Upper lobe of left lung (tissue), 6 donors: ENCODE measurements around the gene DOCK6. TPM values are rescaled to one million over a fixed set of nuclear protein-coding genes. Genes with fewer than 3 reads are reported as not detected.
"Not testable (repeated sequence)": the region's sequence is repeated elsewhere in the genome, so short reads cannot be mapped to it uniquely, and the experiment has no call there.

Source experiments
- ATAC-seq, 2 donors: fragments of 200-7000 bp; cut with Tn5 transposase; one replicate each; pipeline ENCODE4 v1.9.1; 2022; ENCODE audit warnings: mild to moderate bottlenecking in 2 of 2, moderate library complexity in 2 of 2; ENCODE audit not compliant: low FRiP score in 2 of 2
- DNase-seq, 2 donors: peaks; one replicate each; pipeline ENCODE4 v3.0.0-alpha.2; 2019 to 2020
- H3K27ac ChIP-seq, 4 donors: fragments of 200-600 bp; sonication (generic); one replicate each; pipeline ENCODE4 v1.5.1; 2016 to 2019
- H3K27me3 ChIP-seq, 4 donors: fragments of 200-600 bp; sonication (generic); one replicate each; pipeline ENCODE4 v1.5.1; 2017 to 2019
- H3K36me3 ChIP-seq, 4 donors: fragments of 200-600 bp; sonication (generic); one replicate each; pipeline ENCODE4 v1.5.1; 2016 to 2019
- H3K4me1 ChIP-seq, 4 donors: fragments of 200-600 bp; sonication (generic); one replicate each; pipeline ENCODE4 v1.5.1; 2018 to 2019
- H3K4me3 ChIP-seq, 4 donors: fragments of 200-600 bp; sonication (generic); one replicate each; pipeline ENCODE4 v1.5.1; 2017 to 2019; ENCODE audit warnings: mild to moderate bottlenecking in 2 of 4, moderate library complexity in 1 of 4
- H3K9me3 ChIP-seq, 4 donors: fragments of 200-600 bp; sonication (generic); one replicate each; pipeline ENCODE4 v1.5.1; 2018 to 2019
- CTCF ChIP-seq, 6 experiments: fragments of 450-650 bp in 4 of 6; fragments of 200-600 bp in 2 of 6; sonication (generic) in 2 of 6; IDR thresholded peaks; one replicate each; pipeline ENCODE4 v1.5.1; 2016 to 2019; ENCODE audit warnings: antibody characterized with exemption in 6 of 6
- EP300 ChIP-seq, 4 donors: sonication (generic); formaldehyde crosslinking; IDR thresholded peaks; one replicate each; pipeline ENCODE4 v1.5.1; 2017; ENCODE audit warnings: antibody characterized with exemption in 4 of 4, control low read depth in 2 of 4
- POLR2A ChIP-seq, 4 donors: fragments of 450-650 bp; IDR thresholded peaks; one replicate each; pipeline ENCODE4 v1.5.1; 2016 to 2017; ENCODE audit warnings: antibody characterized with exemption in 4 of 4, mild to moderate bottlenecking in 2 of 4
- POLR2AphosphoS5 ChIP-seq, 2 donors: sonication (generic); formaldehyde crosslinking; IDR thresholded peaks; one replicate each; pipeline ENCODE4 v1.5.1; 2017; ENCODE audit warnings: antibody characterized with exemption in 2 of 2
- WGBS, 2 donors: methylation state at CpG; one replicate each; pipeline ENCODE4 v1.1.5; 2017 to 2018; 5-methylcytosine and 5-hydroxymethylcytosine counted together
- total RNA-seq, 6 donors: library from RNA; depleted of rRNA in 4 of 6; stranded (reverse); fragments of >200 nt in 4 of 6; gene quantifications; one replicate each; pipeline versions ENCODE4 v1.1.0 to v1.2.1, GENCODE V29; 2016 to 2021
- donor health status: DM: no; HTN: no; CAD: no; lungs with moderate emphysema.
- donor health status: DM: no; HTN: yes; CAD: no; lungs with severe emphysema.

The DOCK6 gene
- total RNA-seq, 6 donors from 2014 or later, result 34.5 to 203 (median 116) TPM

GRCh38 chr19:11164879-11165406 is 97.4 kb downstream of the DOCK6 start:
- Histone ChIP-seq H3K27me3 (no peaks in the 10 kb centered on the region), H3K9me3 (peaks cover 0 to 9% (median 0%) of the 10 kb centered on the region in 4 donors), H3K36me3 (peaks cover 0 to 57% (median 30%) of the 10 kb centered on the region in 4 donors), H3K4me3 (no peak overlapping the region), H3K27ac (peak overlapping the region; percentile 55 to 82 (median 62)), H3K4me1 (peaks cover 0 to 16% (median 3%) of the 10 kb centered on the region in 4 donors)
- no peak for TF ChIP-seq CTCF (IDR thresholded peaks at IDR 0.05)
- peak in 1 of 2 donors; percentile 48 for TF ChIP-seq POLR2AphosphoS5 (IDR thresholded peaks at IDR 0.05)
- ATAC-seq (peak; percentile 35 to 85), DNase-seq (peak in 1 of 2 donors; percentile 24)
- WGBS, 2 donors, result 75 to 77% methylated on average over 17 of the region's 17 CpGs

GRCh38 chr19:11164296-11164695 is 98.0 kb downstream of the DOCK6 start:
- ATAC-seq (no peak), DNase-seq (no peak)
- no peaks in the 10 kb centered on the region for H3K27me3 ChIP-seq
- no peak for TF ChIP-seq POLR2A (IDR thresholded peaks at IDR 0.05)
- TF ChIP-seq EP300 (IDR thresholded peaks at IDR 0.05), result no peak
- no peak for TF ChIP-seq CTCF (IDR thresholded peaks at IDR 0.05)
- TF ChIP-seq POLR2AphosphoS5 (IDR thresholded peaks at IDR 0.05), result no peak
- H3K27ac ChIP-seq, result peak overlapping the region; percentile 55 to 63 (median 59)
- no peak overlapping the region for H3K4me3 ChIP-seq
- WGBS, 2 donors, result 77 to 81% methylated on average over 11 of the region's 11 CpGs
- peaks cover 0 to 50% (median 23%) of the 10 kb centered on the region in 4 donors for H3K36me3 ChIP-seq
- peaks cover 4 to 21% (median 8%) of the 10 kb centered on the region in 4 donors for H3K4me1 ChIP-seq
- peaks cover 0 to 9% (median 0%) of the 10 kb centered on the region in 4 donors for H3K9me3 ChIP-seq

GRCh38 chr19:11160440-11160768 is 101.9 kb downstream of the DOCK6 start:
- not testable (repeated sequence) for ATAC-seq, H3K27me3 ChIP-seq, H3K9me3 ChIP-seq, H3K4me3 ChIP-seq, DNase-seq
- peaks cover 0 to 13% (median 0%) of the 10 kb centered on the region in 4 donors for H3K36me3 ChIP-seq
- peak overlapping the region in 2 of 4 donors; percentile 59 to 76 for H3K27ac ChIP-seq
- peaks cover 24 to 33% (median 32%) of the 10 kb centered on the region in 4 donors for H3K4me1 ChIP-seq
- WGBS, 2 donors, result 93 to 94% methylated on average over 2 of the region's 2 CpGs

- DNase-seq, result no peak
- 41 to 48% methylated on average over 14 to 16 of the region's 16 CpGs for WGBS, 2 donors
- Histone ChIP-seq H3K9me3 (peaks cover 0 to 9% (median 0%) of the 10 kb centered on the region in 4 donors), H3K27me3 (no peaks in the 10 kb centered on the region), H3K36me3 (peaks cover 0 to 9% (median 0%) of the 10 kb centered on the region in 4 donors), H3K4me1 (peaks cover 29 to 37% (median 36%) of the 10 kb centered on the region in 4 donors), H3K4me3 (no peak overlapping the region), H3K27ac (peak overlapping the region; percentile 28 to 76 (median 52))
- TF ChIP-seq POLR2AphosphoS5 (IDR thresholded peaks at IDR 0.05), result peak in 1 of 2 donors; percentile 16
- TF ChIP-seq CTCF (IDR thresholded peaks at IDR 0.05), result peak in 1 of 6 experiments; percentile 9
- no peak for TF ChIP-seq EP300 (IDR thresholded peaks at IDR 0.05)
- no peak for ATAC-seq
Measured at GRCh38 chr19:11159598-11160439, 102.5 kb downstream of the DOCK6 start.

- peak; percentile 45 to 48 for TF ChIP-seq POLR2AphosphoS5 (IDR thresholded peaks at IDR 0.05)
- no peak for TF ChIP-seq CTCF (IDR thresholded peaks at IDR 0.05)
- peak in 1 of 4 donors; percentile 60 for TF ChIP-seq POLR2A (IDR thresholded peaks at IDR 0.05)
- Histone ChIP-seq H3K27me3 (no peaks in the 10 kb centered on the region), H3K4me1 (peaks cover 30 to 56% (median 45%) of the 10 kb centered on the region in 4 donors), H3K9me3 (peaks cover 0 to 4% (median 0%) of the 10 kb centered on the region in 4 donors), H3K36me3 (no peaks in the 10 kb centered on the region), H3K4me3 (peak within 1 kb of the TSS; percentile 5 to 68 (median 56)), H3K27ac (peak within 1 kb of the TSS; percentile 10 to 76 (median 64))
- ATAC-seq (peak; percentile 96 to 98), DNase-seq (peak; percentile 89 to 97)
- WGBS, 2 donors, result 2 to 5% methylated on average over 6 to 49 of the region's 50 CpGs
Measured at GRCh38 chr19:11155373-11156120, 106.8 kb downstream of the DOCK6 start, which contains the start of gene SPC24. Gene SPC24 (minus strand): TSS chr19:11155782. CDS start chr19:11155776, 6 bp downstream.
